ENCODE results near the gene ULBP1.
"Not testable (repeated sequence)": the region's sequence is repeated elsewhere in the genome, so short reads cannot be mapped to it uniquely, and the experiment has no call there.

The ULBP1 gene

GRCh38 chr6:149948011-149948410 is 15.7 kb upstream of the ULBP1 start:
- DNase-seq (ENCODE audit: extremely low read depth, low read depth), result no peak
- TF ChIP-seq CTCF (IDR thresholded peaks at IDR 0.05; ENCODE audit: low read depth, low read length, missing control alignments), result no peak
- no peak overlapping the region for H3K4me3 ChIP-seq (replicated peaks; ENCODE audit: low read depth, low read length)

GRCh38 chr6:149948616-149949015 is 15.1 kb upstream of the ULBP1 start:
- no peak overlapping the region for H3K4me3 ChIP-seq (replicated peaks; ENCODE audit: low read depth, low read length)
- DNase-seq (ENCODE audit: extremely low read depth, low read depth), result no peak
- TF ChIP-seq CTCF (IDR thresholded peaks at IDR 0.05; ENCODE audit: low read depth, low read length, missing control alignments), result no peak

GRCh38 chr6:149950423-149950822 is 13.3 kb upstream of the ULBP1 start:
- TF ChIP-seq CTCF (IDR thresholded peaks at IDR 0.05; ENCODE audit: low read depth, low read length, missing control alignments), result no peak
- DNase-seq (ENCODE audit: extremely low read depth, low read depth), result no peak

GRCh38 chr6:149951096-149951495 is 12.6 kb upstream of the ULBP1 start:
- no peak for DNase-seq (ENCODE audit: extremely low read depth, low read depth)
- no peak for TF ChIP-seq CTCF (IDR thresholded peaks at IDR 0.05; ENCODE audit: low read depth, low read length, missing control alignments)
- no peak overlapping the region for H3K4me3 ChIP-seq (replicated peaks; ENCODE audit: low read depth, low read length)

More at GRCh38 chr6:149950423-149950822, 13.3 kb upstream of the ULBP1 start:
- H3K4me3 ChIP-seq (replicated peaks; ENCODE audit: low read depth, low read length), result no peak overlapping the region

- no peak for DNase-seq (ENCODE audit: extremely low read depth, low read depth)
- TF ChIP-seq CTCF (IDR thresholded peaks at IDR 0.05; ENCODE audit: low read depth, low read length, missing control alignments), result no peak
- H3K4me3 ChIP-seq (replicated peaks; ENCODE audit: low read depth, low read length), result no peak overlapping the region
These were observed 12.1 kb upstream of the ULBP1 start for GRCh38 chr6:149951626-149952025.

GRCh38 chr6:149953390-149953789 is 10.4 kb upstream of the ULBP1 start:
- not testable (repeated sequence) for DNase-seq (ENCODE audit: extremely low read depth, low read depth); H3K4me3 ChIP-seq (replicated peaks; ENCODE audit: low read depth, low read length)

GRCh38 chr6:149953934-149954327 is 9.8 kb upstream of the ULBP1 start:
- DNase-seq (ENCODE audit: extremely low read depth, low read depth); H3K4me3 ChIP-seq (replicated peaks; ENCODE audit: low read depth, low read length): not testable (repeated sequence)

- H3K4me3 ChIP-seq (replicated peaks; ENCODE audit: low read depth, low read length); DNase-seq (ENCODE audit: extremely low read depth, low read depth): not testable (repeated sequence)
These were observed 9.3 kb upstream of the ULBP1 start for GRCh38 chr6:149954328-149954983.

GRCh38 chr6:149954984-149955653 is 8.6 kb upstream of the ULBP1 start:
- DNase-seq (ENCODE audit: extremely low read depth, low read depth); H3K4me3 ChIP-seq (replicated peaks; ENCODE audit: low read depth, low read length): not testable (repeated sequence)

- not testable (repeated sequence) for H3K4me3 ChIP-seq (replicated peaks; ENCODE audit: low read depth, low read length); DNase-seq (ENCODE audit: extremely low read depth, low read depth)
These were observed 8.0 kb upstream of the ULBP1 start for GRCh38 chr6:149955654-149956317.

GRCh38 chr6:149958124-149958523 is 5.6 kb upstream of the ULBP1 start:
- not testable (repeated sequence) for H3K4me3 ChIP-seq (replicated peaks; ENCODE audit: low read depth, low read length); DNase-seq (ENCODE audit: extremely low read depth, low read depth)

GRCh38 chr6:149959806-149960205 is 3.9 kb upstream of the ULBP1 start:
- not testable (repeated sequence) for DNase-seq (ENCODE audit: extremely low read depth, low read depth); H3K4me3 ChIP-seq (replicated peaks; ENCODE audit: low read depth, low read length)

Data from HFF-Myc (cell line).